NCI-H187 treated with DMSO at 0.1 percent for 48 hours (cell line): ENCODE measurements around the gene PLEKHA6.

Experiments
- DNase-seq: peaks from one replicate; lab custom pipeline; 2025; lab: John Stamatoyannopoulos, UW

Gene PLEKHA6

GRCh38 chr1:204359474-204360255 is at the start of gene PLEKHA6:
PLEKHA6 (minus strand) TSS chr1:204359929; CDS start chr1:204273727, 86,202 bp downstream.
- DNase-seq: peak; percentile 92

GRCh38 chr1:204409123-204409522 is 49.4 kb upstream of the PLEKHA6 start:
- DNase-seq: no peak

GRCh38 chr1:204408602-204409001 is 48.9 kb upstream of the PLEKHA6 start:
- DNase-seq: no peak

- peak; percentile 26 for DNase-seq
Observed at GRCh38 chr1:204408074-204408507, 48.4 kb upstream of the PLEKHA6 start.

GRCh38 chr1:204407295-204407971 is 47.7 kb upstream of the PLEKHA6 start:
- DNase-seq: no peak

- no peak for DNase-seq
Observed at GRCh38 chr1:204406621-204407020, 46.9 kb upstream of the PLEKHA6 start.

GRCh38 chr1:204405988-204406387 is 46.3 kb upstream of the PLEKHA6 start:
- no peak for DNase-seq

- no peak for DNase-seq
Observed at GRCh38 chr1:204404629-204405028, 44.9 kb upstream of the PLEKHA6 start.

GRCh38 chr1:204402391-204402790 is 42.7 kb upstream of the PLEKHA6 start:
- DNase-seq: no peak

- DNase-seq: no peak
Observed at GRCh38 chr1:204401730-204402129, 42.0 kb upstream of the PLEKHA6 start.

- no peak for DNase-seq
Observed at GRCh38 chr1:204400882-204401510, 41.3 kb upstream of the PLEKHA6 start.

GRCh38 chr1:204398197-204399125 is 38.7 kb upstream of the PLEKHA6 start:
- DNase-seq: peak; percentile 84

GRCh38 chr1:204396015-204396583 is 36.4 kb upstream of the PLEKHA6 start:
- no peak for DNase-seq

GRCh38 chr1:204391629-204392028 is 31.9 kb upstream of the PLEKHA6 start:
- no peak for DNase-seq

GRCh38 chr1:204390751-204391466 is 31.2 kb upstream of the PLEKHA6 start:
- DNase-seq: no peak

- no peak for DNase-seq
Observed at GRCh38 chr1:204385727-204386126, 26.0 kb upstream of the PLEKHA6 start.

- DNase-seq: no peak
Observed at GRCh38 chr1:204384636-204385352, 25.1 kb upstream of the PLEKHA6 start.

- DNase-seq: no peak
Observed at GRCh38 chr1:204383163-204383904, 23.6 kb upstream of the PLEKHA6 start.

GRCh38 chr1:204382714-204383083 is 23.0 kb upstream of the PLEKHA6 start:
- DNase-seq: no peak
